ENCODE measurements around the gene S1PR4.

DNA sequence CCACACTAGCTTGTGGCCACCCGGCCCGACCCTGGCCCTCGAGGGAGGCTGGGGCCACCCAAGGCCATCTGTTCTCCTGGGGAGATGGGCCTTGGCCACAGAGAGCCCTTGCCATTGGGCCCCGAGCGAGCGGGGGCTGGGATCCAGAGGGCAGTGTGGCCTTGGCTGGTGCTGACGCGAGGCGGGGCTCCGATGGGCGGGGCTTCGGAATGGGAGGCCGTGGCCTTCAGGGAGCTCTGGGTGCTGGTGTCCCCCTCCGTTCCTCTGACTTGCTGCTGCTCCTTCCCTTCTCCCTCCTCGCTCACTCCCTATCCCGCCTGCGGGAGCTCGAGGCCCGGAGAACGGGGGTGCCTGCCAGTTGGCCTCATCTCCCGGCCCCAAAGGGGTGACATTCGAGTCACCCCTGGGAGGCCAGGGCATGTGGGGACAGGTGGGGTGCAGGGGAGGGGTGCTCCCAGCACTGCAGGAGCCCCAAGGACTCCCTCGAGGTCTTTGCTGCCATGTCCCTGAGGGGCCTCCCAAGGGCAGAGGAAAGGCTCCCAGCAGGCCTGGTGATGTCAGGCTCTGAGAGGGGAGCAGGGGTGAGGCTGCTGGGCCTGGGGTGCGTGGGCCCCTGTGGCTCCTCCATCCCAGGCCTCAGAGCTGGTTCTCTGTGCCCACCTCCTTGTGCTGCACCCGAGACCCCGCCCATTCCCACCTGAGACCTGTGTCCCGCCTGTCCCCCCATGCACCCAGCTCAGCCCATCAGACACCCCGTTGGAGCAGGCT, 11.3 kb downstream of the S1PR4 start:
- TF ChIP-seq, protein P1, sequence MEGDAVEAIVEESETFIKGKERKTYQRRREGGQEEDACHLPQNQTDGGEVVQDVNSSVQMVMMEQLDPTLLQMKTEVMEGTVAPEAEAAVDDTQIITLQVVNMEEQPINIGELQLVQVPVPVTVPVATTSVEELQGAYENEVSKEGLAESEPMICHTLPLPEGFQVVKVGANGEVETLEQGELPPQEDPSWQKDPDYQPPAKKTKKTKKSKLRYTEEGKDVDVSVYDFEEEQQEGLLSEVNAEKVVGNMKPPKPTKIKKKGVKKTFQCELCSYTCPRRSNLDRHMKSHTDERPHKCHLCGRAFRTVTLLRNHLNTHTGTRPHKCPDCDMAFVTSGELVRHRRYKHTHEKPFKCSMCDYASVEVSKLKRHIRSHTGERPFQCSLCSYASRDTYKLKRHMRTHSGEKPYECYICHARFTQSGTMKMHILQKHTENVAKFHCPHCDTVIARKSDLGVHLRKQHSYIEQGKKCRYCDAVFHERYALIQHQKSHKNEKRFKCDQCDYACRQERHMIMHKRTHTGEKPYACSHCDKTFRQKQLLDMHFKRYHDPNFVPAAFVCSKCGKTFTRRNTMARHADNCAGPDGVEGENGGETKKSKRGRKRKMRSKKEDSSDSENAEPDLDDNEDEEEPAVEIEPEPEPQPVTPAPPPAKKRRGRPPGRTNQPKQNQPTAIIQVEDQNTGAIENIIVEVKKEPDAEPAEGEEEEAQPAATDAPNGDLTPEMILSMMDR (IDR thresholded peaks at IDR 0.05 in 2 of 3, conservative IDR thresholded peaks at IDR 0.05 in 1 of 3; ENCODE audit: insufficient read depth in 2 of 3, low read depth in 1 of 3, low read length in 3 of 3) = no peak
- TF ChIP-seq TAF1 (IDR thresholded peaks at IDR 0.05; ENCODE audit: control insufficient read depth, extremely low read depth, insufficient read depth, low read length, severe bottlenecking) (no peak), KLF13 (tag; IDR thresholded peaks at IDR 0.05; ENCODE audit: borderline replicate concordance, low read depth) (no peak), PTBP1 (IDR thresholded peaks at IDR 0.05; ENCODE audit: low read depth, low read length) (no peak)

Data from K562 (cell line).